ENCODE measurements around the gene ZKSCAN8.
"Not testable (repeated sequence)": the region's sequence is repeated elsewhere in the genome, so short reads cannot be mapped to it uniquely, and the experiment has no call there.

ZKSCAN8 gene

GRCh38 chr6:28117386-28118050, 24.2 kb upstream of the ZKSCAN8 start:
- Histone ChIP-seq H3K27ac (no peak overlapping the region), H3K9me3 (ENCODE audit: low read depth, low read length) (no peaks in the 10 kb centered on the region), H3K4me3 (no peak overlapping the region), H3K9ac (ENCODE audit: insufficient read length) (no peak overlapping the region), H3K36me3 (ENCODE audit: insufficient read depth, low read length) (peaks cover 70% of the 10 kb centered on the region)
- TF ChIP-seq FOXP2 (optimal IDR thresholded peaks at IDR 0.05; ENCODE audit: control extremely low read depth, extremely low read length, insufficient read depth) (no peak), POLR2AphosphoS5 (IDR thresholded peaks at IDR 0.05; ENCODE audit: borderline replicate concordance, low read depth, low read length) (no peak), EZH2 (IDR thresholded peaks at IDR 0.05) (no peak)
- DNase-seq (ENCODE audit: low read depth, low spot score), result no peak

- Histone ChIP-seq H3K9ac (ENCODE audit: insufficient read length) (no peak overlapping the region), H3K4me3 (no peak overlapping the region), H3K36me3 (ENCODE audit: insufficient read depth, low read length) (peaks cover 73% of the 10 kb centered on the region), H3K27ac (no peak overlapping the region), H3K9me3 (ENCODE audit: low read depth, low read length) (no peaks in the 10 kb centered on the region)
- DNase-seq (ENCODE audit: low read depth, low spot score), result no peak
- TF ChIP-seq POLR2AphosphoS5 (IDR thresholded peaks at IDR 0.05; ENCODE audit: borderline replicate concordance, low read depth, low read length) (no peak), EZH2 (IDR thresholded peaks at IDR 0.05) (no peak), FOXP2 (optimal IDR thresholded peaks at IDR 0.05; ENCODE audit: control extremely low read depth, extremely low read length, insufficient read depth) (no peak)
These were observed 23.5 kb upstream of the ZKSCAN8 start for GRCh38 chr6:28118217-28118616.

DNA sequence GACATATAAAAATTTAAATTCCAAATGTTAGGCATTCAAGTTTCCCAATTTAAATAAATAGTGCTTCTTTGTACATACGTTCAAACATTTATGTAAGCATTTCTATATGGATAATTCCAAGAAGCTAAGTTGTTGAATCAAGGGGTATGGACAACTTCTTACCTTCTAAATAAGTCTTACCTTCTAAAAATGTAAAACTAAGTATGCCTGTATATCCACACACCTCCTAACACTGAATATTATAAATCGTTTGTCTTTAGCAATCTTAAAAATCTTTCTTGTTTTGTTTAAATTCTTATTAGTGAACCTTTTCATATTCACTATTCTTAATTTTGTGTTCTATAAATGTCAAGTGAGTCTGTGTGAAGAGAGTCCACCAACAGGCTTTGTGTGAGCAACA, 19.8 kb upstream of the ZKSCAN8 start:
- Histone ChIP-seq H3K9ac (ENCODE audit: insufficient read length) (no peak overlapping the region), H3K9me3 (ENCODE audit: low read depth, low read length) (no peaks in the 10 kb centered on the region), H3K4me3 (no peak overlapping the region), H3K27ac (no peak overlapping the region), H3K36me3 (ENCODE audit: insufficient read depth, low read length) (peaks cover 52% of the 10 kb centered on the region)
- no peak for DNase-seq (ENCODE audit: low read depth, low spot score)
- TF ChIP-seq POLR2AphosphoS5 (IDR thresholded peaks at IDR 0.05; ENCODE audit: borderline replicate concordance, low read depth, low read length), result no peak
- no peak for TF ChIP-seq EZH2 (IDR thresholded peaks at IDR 0.05)
- no peak for TF ChIP-seq FOXP2 (optimal IDR thresholded peaks at IDR 0.05; ENCODE audit: control extremely low read depth, extremely low read length, insufficient read depth)

- not testable (repeated sequence) for H3K9ac ChIP-seq (ENCODE audit: insufficient read length); DNase-seq (ENCODE audit: low read depth, low spot score); H3K4me3 ChIP-seq; H3K27ac ChIP-seq; H3K9me3 ChIP-seq (ENCODE audit: low read depth, low read length)
- peaks cover 51% of the 10 kb centered on the region for H3K36me3 ChIP-seq (ENCODE audit: insufficient read depth, low read length)
These were observed 19.4 kb upstream of the ZKSCAN8 start for GRCh38 chr6:28122283-28122682.

GRCh38 chr6:28124350-28124970, 17.2 kb upstream of the ZKSCAN8 start, which contains the start of gene ZSCAN16:
ZSCAN16 (plus strand) TSS chr6:28124609; CDS start chr6:28125444, 835 bp downstream.
- DNase-seq (ENCODE audit: low read depth, low spot score), result no peak
- H3K27ac ChIP-seq, result no peak within 1 kb of the TSS
- H3K9me3 ChIP-seq (ENCODE audit: low read depth, low read length), result no peaks in the 10 kb centered on the region
- TF ChIP-seq POLR2AphosphoS5 (IDR thresholded peaks at IDR 0.05; ENCODE audit: borderline replicate concordance, low read depth, low read length) (peak; percentile 90), FOXP2 (optimal IDR thresholded peaks at IDR 0.05; ENCODE audit: control extremely low read depth, extremely low read length, insufficient read depth) (no peak)
- peaks cover 53% of the 10 kb centered on the region for H3K36me3 ChIP-seq (ENCODE audit: insufficient read depth, low read length)
- H3K4me3 ChIP-seq, result peak within 1 kb of the TSS; percentile 90
- H3K9ac ChIP-seq (ENCODE audit: insufficient read length), result peak within 1 kb of the TSS; percentile 68

DNA sequence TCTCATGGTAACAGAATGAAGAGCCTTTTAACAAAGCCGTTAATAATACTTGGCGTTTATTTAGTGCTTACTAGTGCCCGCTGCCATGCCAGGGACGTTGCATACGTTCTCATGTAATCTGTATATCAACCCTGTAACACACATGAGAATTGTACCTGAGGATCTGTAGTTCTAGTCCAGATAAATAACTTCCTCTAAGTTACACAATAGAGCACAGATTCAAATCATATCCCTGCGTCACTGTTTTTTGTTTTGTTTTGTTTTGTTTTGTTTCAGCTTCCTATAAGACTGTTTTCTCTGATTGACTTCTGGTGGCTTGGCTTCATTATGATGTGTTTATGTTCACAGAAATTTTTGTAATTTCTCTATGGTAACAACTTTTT, 16.7 kb upstream of the ZKSCAN8 start:
- H3K9ac ChIP-seq (ENCODE audit: insufficient read length), result peak overlapping the region; percentile 68
- no peak for TF ChIP-seq FOXP2 (optimal IDR thresholded peaks at IDR 0.05; ENCODE audit: control extremely low read depth, extremely low read length, insufficient read depth)
- TF ChIP-seq EZH2 (IDR thresholded peaks at IDR 0.05), result no peak
- no peak for TF ChIP-seq POLR2AphosphoS5 (IDR thresholded peaks at IDR 0.05; ENCODE audit: borderline replicate concordance, low read depth, low read length)
- H3K36me3 ChIP-seq (ENCODE audit: insufficient read depth, low read length), result peaks cover 53% of the 10 kb centered on the region
- H3K27ac ChIP-seq, result no peak overlapping the region
- peak overlapping the region; percentile 90 for H3K4me3 ChIP-seq
- no peak for DNase-seq (ENCODE audit: low read depth, low spot score)
- no peaks in the 10 kb centered on the region for H3K9me3 ChIP-seq (ENCODE audit: low read depth, low read length)

DNA sequence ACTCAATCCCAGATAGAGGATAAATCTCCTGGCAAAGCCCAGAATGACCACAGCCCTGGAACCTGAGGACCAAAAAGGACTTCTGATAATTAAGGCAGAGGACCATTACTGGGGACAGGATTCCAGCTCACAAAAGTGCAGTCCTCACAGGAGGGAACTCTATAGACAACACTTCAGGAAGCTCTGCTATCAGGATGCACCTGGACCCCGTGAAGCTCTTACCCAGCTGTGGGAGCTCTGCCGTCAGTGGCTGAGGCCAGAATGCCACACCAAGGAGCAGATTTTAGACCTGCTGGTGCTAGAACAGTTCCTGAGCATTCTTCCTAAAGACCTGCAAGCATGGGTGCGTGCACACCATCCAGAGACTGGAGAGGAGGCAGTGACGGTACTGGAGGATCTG, 16.3 kb upstream of the ZKSCAN8 start:
- Histone ChIP-seq H3K9ac (ENCODE audit: insufficient read length) (peak overlapping the region; percentile 68), H3K4me3 (peak overlapping the region; percentile 90), H3K9me3 (ENCODE audit: low read depth, low read length) (no peaks in the 10 kb centered on the region), H3K27ac (no peak overlapping the region), H3K36me3 (ENCODE audit: insufficient read depth, low read length) (peaks cover 53% of the 10 kb centered on the region)
- DNase-seq (ENCODE audit: low read depth, low spot score), result no peak
- TF ChIP-seq FOXP2 (optimal IDR thresholded peaks at IDR 0.05; ENCODE audit: control extremely low read depth, extremely low read length, insufficient read depth) (no peak), EZH2 (IDR thresholded peaks at IDR 0.05) (no peak), POLR2AphosphoS5 (IDR thresholded peaks at IDR 0.05; ENCODE audit: borderline replicate concordance, low read depth, low read length) (no peak)

DNA sequence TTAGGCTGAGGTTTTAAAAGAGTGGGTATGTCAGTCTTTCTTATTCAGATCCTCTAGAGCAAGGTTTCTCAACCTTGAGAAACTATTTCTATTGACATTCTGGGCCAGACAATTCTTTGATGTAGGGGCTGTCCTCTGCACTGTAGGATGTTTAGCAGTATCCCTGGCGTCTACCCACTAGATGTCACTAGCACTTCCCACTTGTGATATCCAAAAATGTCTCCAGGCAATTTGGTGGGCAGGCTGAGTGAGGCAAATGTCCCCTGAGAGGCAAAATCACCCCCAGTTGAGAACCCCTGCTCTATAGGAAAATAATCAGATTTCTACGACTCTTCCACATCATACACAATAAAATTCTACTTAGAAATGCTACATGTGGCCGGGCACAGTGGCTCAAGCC, 7.7 kb upstream of the ZKSCAN8 start:
- Histone ChIP-seq H3K36me3 (ENCODE audit: insufficient read depth, low read length) (peaks cover 39% of the 10 kb centered on the region), H3K9me3 (ENCODE audit: low read depth, low read length) (no peaks in the 10 kb centered on the region), H3K9ac (ENCODE audit: insufficient read length) (no peak overlapping the region), H3K27ac (no peak overlapping the region), H3K4me3 (no peak overlapping the region)
- DNase-seq (ENCODE audit: low read depth, low spot score), result no peak
- TF ChIP-seq EZH2 (IDR thresholded peaks at IDR 0.05) (no peak), POLR2AphosphoS5 (IDR thresholded peaks at IDR 0.05; ENCODE audit: borderline replicate concordance, low read depth, low read length) (no peak), FOXP2 (optimal IDR thresholded peaks at IDR 0.05; ENCODE audit: control extremely low read depth, extremely low read length, insufficient read depth) (no peak)

DNA sequence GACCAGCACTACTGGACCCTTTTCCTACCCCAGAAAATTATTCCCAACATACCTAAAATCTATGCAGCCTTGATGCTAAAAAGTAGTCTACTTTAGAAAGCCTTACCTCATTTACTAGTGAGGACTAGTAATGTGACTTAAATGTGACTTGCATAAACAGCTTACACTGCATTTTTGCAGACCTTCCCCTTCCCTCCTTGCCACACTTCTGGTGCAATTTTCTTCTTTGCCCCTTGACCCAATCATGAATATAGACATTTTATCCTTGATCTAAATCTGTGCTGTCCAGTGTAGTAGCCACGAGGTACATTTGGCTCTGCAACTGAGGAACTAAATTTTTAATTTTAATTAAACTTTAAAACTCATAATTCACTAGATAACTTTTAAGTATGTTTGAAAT, 7.0 kb upstream of the ZKSCAN8 start:
- no peak for TF ChIP-seq FOXP2 (optimal IDR thresholded peaks at IDR 0.05; ENCODE audit: control extremely low read depth, extremely low read length, insufficient read depth)
- TF ChIP-seq POLR2AphosphoS5 (IDR thresholded peaks at IDR 0.05; ENCODE audit: borderline replicate concordance, low read depth, low read length), result no peak
- no peak for TF ChIP-seq EZH2 (IDR thresholded peaks at IDR 0.05)

More for the DNA sequence above, 7.0 kb upstream of the ZKSCAN8 start:
- DNase-seq (ENCODE audit: low read depth, low spot score), result no peak
- peaks cover 32% of the 10 kb centered on the region for H3K36me3 ChIP-seq (ENCODE audit: insufficient read depth, low read length)
- no peak overlapping the region for H3K9ac ChIP-seq (ENCODE audit: insufficient read length)
- H3K4me3 ChIP-seq, result no peak overlapping the region
- H3K9me3 ChIP-seq (ENCODE audit: low read depth, low read length), result no peaks in the 10 kb centered on the region
- no peak overlapping the region for H3K27ac ChIP-seq

Data from SK-N-MC (cell line).